Measurements from ENCODE around the gene SH3BP1. TPM values are rescaled to one million over a fixed set of nuclear protein-coding genes. Genes with fewer than 3 reads are reported as not detected.

Gene SH3BP1
- total and polyA plus RNA-seq, 2 donors (not counting 1 experiment from before 2014, with no cell fraction given), result 44.0 to 69.7 TPM

GRCh38 chr22:37640591-37641560 is 1.4 kb downstream of the SH3BP1 start:
- H3K36me3 ChIP-seq (replicated peaks in 1 of 2; ENCODE audit: control extremely low read depth in 1 of 2, control insufficient read depth in 1 of 2, extremely low read depth in 1 of 2, insufficient read depth in 2 of 2, low read length in 1 of 2), result peaks cover 0 to 43% of the 10 kb centered on the region in 2 experiments

More at GRCh38 chr22:37640591-37641560, 1.4 kb downstream of the SH3BP1 start:
- Mint-ChIP-seq H3K4me3 (peak overlapping the region; percentile 85), H3K4me1 (peaks cover 57% of the 10 kb centered on the region), H3K27ac (peak overlapping the region; percentile 95), H3K27me3 (no peaks in the 10 kb centered on the region), H3K9me3 (ENCODE audit: insufficient read depth) (no peaks in the 10 kb centered on the region)
- Histone ChIP-seq H4K20me1 (ENCODE audit: control insufficient read depth, insufficient read depth, low read length, poor library complexity, severe bottlenecking) (peaks cover 20% of the 10 kb centered on the region), H3K4me2 (replicated peaks; ENCODE audit: low read depth, low read length, poor library complexity, severe bottlenecking) (peak overlapping the region; percentile 94), H3K4me1 (ENCODE audit: control insufficient read depth in 2 of 2, insufficient read depth in 2 of 2, low read length in 2 of 2) (peaks cover 48 to 64% of the 10 kb centered on the region in 2 donors), H2AFZ (ENCODE audit: insufficient read depth, low read depth, low read length, poor library complexity, severe bottlenecking) (peak overlapping the region; percentile 69), H3K27ac (ENCODE audit: low read length in 2 of 2) (peak overlapping the region; percentile 59 to 79), H3K79me2 (ENCODE audit: control insufficient read depth, insufficient read depth, low read length) (peaks cover 33% of the 10 kb centered on the region), H3K9ac (ENCODE audit: low read length) (peak overlapping the region; percentile 77), H3K4me3 (ENCODE audit: control extremely low read depth in 1 of 5, extremely low read depth in 1 of 5, insufficient read depth in 1 of 5, low read depth in 2 of 5, low read length in 4 of 5) (peak overlapping the region; percentile 57 to 76 (median 71)), H3K27me3 (replicated peaks in 1 of 4; ENCODE audit: control extremely low read depth in 1 of 4, control insufficient read depth in 3 of 4, insufficient read depth in 4 of 4, low read length in 3 of 4) (no peaks in the 10 kb centered on the region), H3K9me3 (ENCODE audit: control extremely low read depth in 1 of 3, control insufficient read depth in 2 of 3, insufficient read depth in 1 of 3, low read length in 2 of 3) (no peaks in the 10 kb centered on the region)
- ChIA-PET POLR2A (interaction anchor here (0.6 to 2.7 kb wide), 8 partner anchors 7 to 1043 kb away, joined by 3 to 27 read pairs (median 4); no protein-coding TSS in a partner anchor), CTCF (interaction anchor here (0.7 to 22.4 kb wide), 10 partner anchors 10 to 256 kb away, joined by 3 to 620 read pairs (median 4); partner anchors contain the start of genes GGA1, LGALS1, NOL12 and PDXP)
- TF ChIP-seq CTCF (IDR thresholded peaks at IDR 0.05) (no peak), EZH2 (IDR thresholded peaks at IDR 0.05; ENCODE audit: borderline replicate concordance, insufficient read depth, low read depth, low read length, poor library complexity, severe bottlenecking) (no peak)
- intact Hi-C loops (cut with micrococcal nuclease), result no loop called here
- DNase-seq (no peak), ATAC-seq (ENCODE audit: low read depth) (no peak)
- 63% methylated on average over 12 of the region's 24 CpGs for WGBS (ENCODE audit: insufficient coverage)

All from B cell (primary cell).